Stomach (tissue), 4 donors: ENCODE measurements around the gene NKG7.

Source experiments
- POLR2A ChIP-seq, 4 donors: fragments of 450-650 bp; IDR thresholded peaks; one replicate each; pipeline ENCODE4 v1.6.1; 2016; ENCODE audit warnings: antibody characterized with exemption in 4 of 4, control low read depth in 2 of 4, mild to moderate bottlenecking in 1 of 4, moderate library complexity in 1 of 4
- TF ChIP-seq, protein P1 (sequence below), 7 experiments: fragments of 450-650 bp in 4 of 7; fragments of 200-600 bp in 3 of 7; sonication (generic) in 3 of 7; IDR thresholded peaks; one replicate each; pipeline ENCODE4 v1.5.1; 2016 to 2019; ENCODE audit warnings: antibody characterized with exemption in 7 of 7, control low read depth in 2 of 7, mild to moderate bottlenecking in 1 of 7

DNA sequence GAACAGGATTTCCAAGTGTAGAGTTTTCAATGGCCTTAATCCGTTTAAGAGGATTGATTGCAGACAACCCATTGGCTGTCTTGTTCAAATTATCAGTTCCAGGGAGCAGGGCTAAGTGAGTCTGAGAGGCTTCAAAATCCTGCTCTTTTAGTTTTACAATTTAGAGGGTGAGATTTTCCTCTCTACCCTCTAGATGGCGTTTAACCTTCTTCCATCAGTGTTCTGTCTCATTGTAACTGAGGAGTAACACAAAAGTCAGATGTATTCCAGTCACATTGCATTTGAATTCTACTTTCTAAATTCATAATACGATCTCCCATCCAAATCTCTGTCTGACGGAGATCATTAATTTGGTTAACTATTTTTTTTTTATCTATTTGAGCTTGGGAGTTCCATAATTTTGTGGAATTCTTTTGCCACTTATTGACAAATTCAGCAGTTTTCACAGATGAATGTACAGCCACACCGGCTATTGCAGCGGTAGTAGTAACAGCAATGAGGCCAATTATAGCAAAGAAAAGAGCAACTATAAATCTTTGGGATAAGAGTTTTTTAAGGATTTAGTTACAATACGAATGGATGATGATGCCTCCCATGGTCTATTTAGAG, 25.7 kb upstream of the NKG7 start:
- no peak for TF ChIP-seq POLR2A (IDR thresholded peaks at IDR 0.05)
- TF ChIP-seq, protein P1, sequence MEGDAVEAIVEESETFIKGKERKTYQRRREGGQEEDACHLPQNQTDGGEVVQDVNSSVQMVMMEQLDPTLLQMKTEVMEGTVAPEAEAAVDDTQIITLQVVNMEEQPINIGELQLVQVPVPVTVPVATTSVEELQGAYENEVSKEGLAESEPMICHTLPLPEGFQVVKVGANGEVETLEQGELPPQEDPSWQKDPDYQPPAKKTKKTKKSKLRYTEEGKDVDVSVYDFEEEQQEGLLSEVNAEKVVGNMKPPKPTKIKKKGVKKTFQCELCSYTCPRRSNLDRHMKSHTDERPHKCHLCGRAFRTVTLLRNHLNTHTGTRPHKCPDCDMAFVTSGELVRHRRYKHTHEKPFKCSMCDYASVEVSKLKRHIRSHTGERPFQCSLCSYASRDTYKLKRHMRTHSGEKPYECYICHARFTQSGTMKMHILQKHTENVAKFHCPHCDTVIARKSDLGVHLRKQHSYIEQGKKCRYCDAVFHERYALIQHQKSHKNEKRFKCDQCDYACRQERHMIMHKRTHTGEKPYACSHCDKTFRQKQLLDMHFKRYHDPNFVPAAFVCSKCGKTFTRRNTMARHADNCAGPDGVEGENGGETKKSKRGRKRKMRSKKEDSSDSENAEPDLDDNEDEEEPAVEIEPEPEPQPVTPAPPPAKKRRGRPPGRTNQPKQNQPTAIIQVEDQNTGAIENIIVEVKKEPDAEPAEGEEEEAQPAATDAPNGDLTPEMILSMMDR (IDR thresholded peaks at IDR 0.05) = peak in 3 of 7 experiments; percentile 18 to 32 (median 28)
